ENCODE measurements around the gene SDR42E2. TPM values are rescaled to one million over a fixed set of nuclear protein-coding genes. Genes with fewer than 3 reads are reported as not detected.

The SDR42E2 gene
- total RNA-seq, 1 experiment from 2014 or later = not detected

Other genes starting within 250 kb of the SDR42E2 start
- 67.6 and 69.0 TPM in 2 replicates for gene UQCRC2, start 209.1 kb upstream of the SDR42E2 start, total RNA-seq (2014; rRNA removed; shearing (Covaris generic); ENCODE audit: low replicate concordance)
- not detected in 2 replicates for gene PDZD9, start 161.4 kb upstream of the SDR42E2 start, total RNA-seq (2014; rRNA removed; shearing (Covaris generic); ENCODE audit: low replicate concordance)
- 5.6 and 17.6 TPM in 2 replicates for gene MOSMO, start 154.4 kb upstream of the SDR42E2 start, total RNA-seq (2014; rRNA removed; shearing (Covaris generic); ENCODE audit: low replicate concordance)
- gene VWA3A, start 70.0 kb upstream of the SDR42E2 start, total RNA-seq (2014; rRNA removed; shearing (Covaris generic); ENCODE audit: low replicate concordance) = not detected in 2 replicates
- gene EEF2K, start 43.8 kb downstream of the SDR42E2 start, total RNA-seq (2014; rRNA removed; shearing (Covaris generic); ENCODE audit: low replicate concordance) = 11.5 and 27.1 TPM in 2 replicates
- 51.9 and 81.6 TPM in 2 replicates for gene POLR3E, start 134.9 kb downstream of the SDR42E2 start, total RNA-seq (2014; rRNA removed; shearing (Covaris generic); ENCODE audit: low replicate concordance)
- 41.9 and 63.4 TPM in 2 replicates for gene CDR2, start 212.1 kb downstream of the SDR42E2 start, total RNA-seq (2014; rRNA removed; shearing (Covaris generic); ENCODE audit: low replicate concordance)

Data from MG63 (cell line).